Sigmoid colon (tissue), 7 donors: Measurements from ENCODE around the gene TMEM231. TPM values are rescaled to one million over a fixed set of nuclear protein-coding genes. Genes with fewer than 3 reads are reported as not detected.

ENCODE experiments used
- DNase-seq: peaks from one replicate; pipeline ENCODE4 v3.0.0-alpha.2; 2019
- H3K27ac ChIP-seq, 4 donors: fragments of 200-600 bp; sonication (generic); one replicate each; pipeline ENCODE4 v1.5.1; 2016 to 2019; ENCODE audit warnings: mild to moderate bottlenecking in 1 of 4
- H3K27me3 ChIP-seq, 3 donors: fragments of 200-600 bp; sonication (generic); one replicate each; pipeline ENCODE4 v1.5.1; 2019; ENCODE audit warnings: mild to moderate bottlenecking in 1 of 3
- H3K36me3 ChIP-seq, 4 donors: fragments of 200-600 bp; sonication (generic); one replicate each; pipeline ENCODE4 v1.5.1; 2016 to 2019
- H3K4me1 ChIP-seq, 4 donors: fragments of 200-600 bp; sonication (generic); one replicate each; pipeline ENCODE4 v1.5.1; 2017 to 2019
- H3K4me3 ChIP-seq, 4 donors: fragments of 200-600 bp; sonication (generic); one replicate each; pipeline ENCODE4 v1.5.1; 2017 to 2019; ENCODE audit warnings: mild to moderate bottlenecking in 2 of 4, moderate library complexity in 1 of 4
- H3K9me3 ChIP-seq, 4 donors: fragments of 200-600 bp in 3 of 4; sonication (generic) in 3 of 4; one replicate each; pipeline versions ENCODE4 v1.5.1 to v1.6.1; 2013 to 2019
- CTCF ChIP-seq, 4 experiments: fragments of 450-650 bp in 3 of 4; fragments of 200-600 bp in 1 of 4; IDR thresholded peaks; one replicate each; pipeline ENCODE4 v1.5.1; 2016 to 2019; ENCODE audit warnings: antibody characterized with exemption in 4 of 4, mild to moderate bottlenecking in 3 of 4, moderate library complexity in 2 of 4
- EP300 ChIP-seq, 4 donors: sonication (generic); formaldehyde crosslinking; IDR thresholded peaks; one replicate each; pipeline ENCODE4 v1.6.1; 2017; ENCODE audit warnings: antibody characterized with exemption in 4 of 4
- POLR2A ChIP-seq, 2 donors: fragments of 450-650 bp; IDR thresholded peaks; one replicate each; pipeline ENCODE4 v1.6.1; 2016; ENCODE audit warnings: antibody characterized with exemption in 2 of 2, mild to moderate bottlenecking in 2 of 2, moderate library complexity in 2 of 2
- POLR2AphosphoS5 ChIP-seq, 4 donors: sonication (generic); formaldehyde crosslinking; IDR thresholded peaks; one replicate each; pipeline ENCODE4 v1.6.1; 2017; ENCODE audit warnings: antibody characterized with exemption in 4 of 4
- WGBS, 2 donors: extraction: QIAGEN DNeasy Blood & Tissue Kit; methylation state at CpG; one replicate each; pipeline ENCODE4 v1.1.7; 2013; 5-methylcytosine and 5-hydroxymethylcytosine counted together
- intact Hi-C: fragments of 100-400 bp; cut with DNase I; formaldehyde crosslinking; loops from one replicate; pipeline ENCODE4 v1.15.1; 2023
- polyA plus RNA-seq, 3 donors: library from polyadenylated mRNA; stranded (reverse); fragments of 200-250 nt; gene quantifications; one replicate each; pipeline ENCODE4 v1.2.3, GENCODE V29; 2013
- total RNA-seq, 4 donors: library from RNA; depleted of rRNA; stranded (reverse); fragments of >200 nt; gene quantifications; one replicate each; pipeline ENCODE4 v1.1.0, GENCODE V29; 2016
- donor health status: healthy with polysubstance abuse.
- donor health status: Bipolar disorder and iron deficiency.
- donor health status: healthy.

TMEM231 gene
- total and polyA plus RNA-seq, 7 donors: 1.2 to 8.8 (median 4.3) TPM

GRCh38 chr16:75565640-75566039 lies 9.6 kb upstream of the TMEM231 start:
- H3K9me3 ChIP-seq: no peaks in the 10 kb centered on the region
- no peak for DNase-seq
- no peaks in the 10 kb centered on the region for H3K27me3 ChIP-seq
- peaks cover 7 to 31% (median 24%) of the 10 kb centered on the region in 4 donors for H3K36me3 ChIP-seq
- 4 to 14% methylated on average over 15 of the region's 15 CpGs for WGBS, 2 donors
- peak overlapping the region; percentile 92 to 99 (median 94) for H3K4me3 ChIP-seq
- intact Hi-C loops: loop anchor here (2.0 kb wide), 1 partner anchor 57 kb away; the partner anchor contains the start of gene ADAT1
- H3K27ac ChIP-seq: peak overlapping the region; percentile 81 to 90 (median 84)
- H3K4me1 ChIP-seq: peaks cover 0 to 50% (median 35%) of the 10 kb centered on the region in 4 donors
- TF ChIP-seq POLR2A (IDR thresholded peaks at IDR 0.05): no peak
- TF ChIP-seq POLR2AphosphoS5 (IDR thresholded peaks at IDR 0.05): no peak
- TF ChIP-seq EP300 (IDR thresholded peaks at IDR 0.05): no peak
- TF ChIP-seq CTCF (IDR thresholded peaks at IDR 0.05): no peak

GRCh38 chr16:75559564-75560372 lies 3.7 kb upstream of the TMEM231 start:
- no peak for DNase-seq
- Histone ChIP-seq H3K9me3 (no peaks in the 10 kb centered on the region), H3K36me3 (no peaks in the 10 kb centered on the region), H3K4me1 (peaks cover 0 to 11% (median 6%) of the 10 kb centered on the region in 4 donors), H3K4me3 (no peak overlapping the region), H3K27ac (no peak overlapping the region), H3K27me3 (no peaks in the 10 kb centered on the region)
- WGBS, 2 donors: 71 to 74% methylated on average over 10 of the region's 10 CpGs
- intact Hi-C loops: loop anchor here (5.0 kb wide), 3 partner anchors 42 to 127 kb away; partner anchors contain the start of genes CFDP1, KARS1 and TERF2IP
- TF ChIP-seq EP300 (IDR thresholded peaks at IDR 0.05): no peak

- H3K27me3 ChIP-seq: no peaks in the 10 kb centered on the region
- intact Hi-C loops: loop anchor here (5.0 kb wide), 3 partner anchors 42 to 127 kb away; partner anchors contain the start of genes CFDP1, KARS1 and TERF2IP
- 83% methylated on average over 2 of the region's 2 CpGs for WGBS, 2 donors
- H3K27ac ChIP-seq: no peak overlapping the region
- TF ChIP-seq EP300 (IDR thresholded peaks at IDR 0.05) (no peak), CTCF (IDR thresholded peaks at IDR 0.05) (no peak), POLR2A (IDR thresholded peaks at IDR 0.05) (no peak), POLR2AphosphoS5 (IDR thresholded peaks at IDR 0.05) (no peak)
- H3K4me3 ChIP-seq: no peak overlapping the region
- H3K36me3 ChIP-seq: no peaks in the 10 kb centered on the region
- H3K9me3 ChIP-seq: no peaks in the 10 kb centered on the region
- peaks cover 0 to 12% (median 9%) of the 10 kb centered on the region in 4 donors for H3K4me1 ChIP-seq
- DNase-seq: no peak
Observed at GRCh38 chr16:75558846-75559401, 2.9 kb upstream of the TMEM231 start.

DNA sequence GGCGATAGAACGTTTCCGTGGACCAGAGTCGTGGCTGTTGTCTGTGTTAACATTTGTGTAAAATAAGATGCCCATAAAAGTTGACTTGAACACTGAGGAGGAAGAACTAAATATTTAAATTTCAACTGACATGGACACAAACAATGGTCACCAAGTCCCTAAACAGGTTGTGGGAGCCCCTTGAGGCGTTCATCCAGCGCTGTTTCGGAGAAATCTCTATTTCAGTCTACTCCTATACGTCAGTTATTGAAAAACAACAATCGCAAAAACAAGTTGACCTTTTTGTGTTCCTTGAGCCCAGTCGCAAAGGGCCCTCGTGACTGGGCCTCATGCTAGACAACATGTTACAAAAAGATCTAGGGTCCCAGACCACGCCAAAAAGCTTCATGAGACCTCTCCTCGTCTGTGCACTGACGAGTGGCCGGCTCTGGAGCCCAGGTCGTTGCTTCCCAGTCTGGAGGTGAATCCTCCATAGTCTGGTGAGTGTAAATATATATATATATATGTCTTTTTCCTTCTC lies 439 bp upstream of the TMEM231 start:
- peak overlapping the region; percentile 81 to 86 (median 83) for H3K27ac ChIP-seq
- WGBS, 2 donors: 50 to 52% methylated on average over 16 of the region's 16 CpGs
- H3K9me3 ChIP-seq: no peaks in the 10 kb centered on the region
- intact Hi-C loops: loop anchor here (2.0 to 5.0 kb wide), 4 partner anchors 39 to 124 kb away; partner anchors contain the start of genes ADAT1, CFDP1, KARS1 and TERF2IP
- H3K36me3 ChIP-seq: no peaks in the 10 kb centered on the region
- H3K4me3 ChIP-seq: peak overlapping the region; percentile 45 to 77 (median 68)
- TF ChIP-seq POLR2A (IDR thresholded peaks at IDR 0.05) (peak; percentile 39 to 41), CTCF (IDR thresholded peaks at IDR 0.05) (no peak)
- H3K27me3 ChIP-seq: no peaks in the 10 kb centered on the region
- H3K4me1 ChIP-seq: peaks cover 0 to 12% (median 9%) of the 10 kb centered on the region in 4 donors
- DNase-seq: no peak

GRCh38 chr16:75555213-75555706 lies 792 bp downstream of the TMEM231 start:
- no peaks in the 10 kb centered on the region for H3K36me3 ChIP-seq
- peak; percentile 91 for DNase-seq
- intact Hi-C loops: loop anchor here (1.0 to 5.0 kb wide), 4 partner anchors 24 to 123 kb away; partner anchors contain the start of genes CFDP1, KARS1 and TERF2IP
- TF ChIP-seq POLR2A (IDR thresholded peaks at IDR 0.05) (no peak), POLR2AphosphoS5 (IDR thresholded peaks at IDR 0.05) (peak in 3 of 4 donors; percentile 27 to 81 (median 36)), CTCF (IDR thresholded peaks at IDR 0.05) (no peak), EP300 (IDR thresholded peaks at IDR 0.05) (no peak)
- peak overlapping the region; percentile 81 to 86 (median 83) for H3K27ac ChIP-seq
- H3K4me1 ChIP-seq: peaks cover 0 to 12% (median 9%) of the 10 kb centered on the region in 4 donors
- no peaks in the 10 kb centered on the region for H3K9me3 ChIP-seq
- H3K27me3 ChIP-seq: no peaks in the 10 kb centered on the region
- peak overlapping the region; percentile 45 to 77 (median 68) for H3K4me3 ChIP-seq
- WGBS, 2 donors: 1 to 2% methylated on average over 26 of the region's 26 CpGs
